Calu3 (cell line): ENCODE data around the gene SLC45A1. TPM values are rescaled to one million over a fixed set of nuclear protein-coding genes. Genes with fewer than 3 reads are reported as not detected.

Source experiments
- BruUV-seq: library from RNA; stranded (reverse); fragments of 400-500 nt; replicated peaks from 2 replicates; lab custom pipeline; 2021; lab: Mats Ljungman, UMichigan
- CTCF ChIA-PET: fragments of 300-600 bp; sonication (Branson Sonifier 250); formaldehyde crosslinking; loops from one replicate; lab custom pipeline; 2022; ENCODE audit warnings: antibody characterized with exemption; lab: Charles Lee
- DNase-seq: peaks from one replicate; pipeline ENCODE4 v3.0.0; 2022
- H3K27ac Mint-ChIP-seq: one replicate; pipeline ENCODE4 v1.8.0; 2022; ENCODE audit warnings: mixed read lengths; ENCODE audit not compliant: unreplicated experiment
- H3K27me3 Mint-ChIP-seq: one replicate; pipeline ENCODE4 v1.8.0; 2022; ENCODE audit warnings: mixed read lengths; ENCODE audit not compliant: unreplicated experiment
- H3K36me3 Mint-ChIP-seq: one replicate; pipeline ENCODE4 v1.8.0; 2022; ENCODE audit warnings: mild to moderate bottlenecking, moderate library complexity, mixed read lengths; ENCODE audit not compliant: insufficient read depth, unreplicated experiment
- H3K4me1 Mint-ChIP-seq: one replicate; pipeline ENCODE4 v1.8.0; 2022; ENCODE audit warnings: mild to moderate bottlenecking, low read depth, mixed read lengths; ENCODE audit not compliant: unreplicated experiment
- H3K4me3 Mint-ChIP-seq: one replicate; pipeline ENCODE4 v1.8.0; 2022; ENCODE audit warnings: mild to moderate bottlenecking, low read depth, moderate library complexity, mixed read lengths; ENCODE audit not compliant: unreplicated experiment
- H3K9me3 Mint-ChIP-seq: one replicate; pipeline ENCODE4 v1.8.0; 2022; ENCODE audit warnings: low read depth, mixed read lengths; ENCODE audit not compliant: unreplicated experiment
- CTCF ChIP-seq: fragments of 200-600 bp; IDR thresholded peaks from one replicate; pipeline ENCODE4 v1.8.0; 2022; ENCODE audit warnings: antibody characterized with exemption; ENCODE audit not compliant: unreplicated experiment
- intact Hi-C: fragments of 100-400 bp; cut with micrococcal nuclease; formaldehyde crosslinking; loops from one replicate; pipeline ENCODE4 v1.10.0; 2022; ENCODE audit not compliant: unreplicated experiment
- total RNA-seq: library from RNA; stranded (reverse); gene quantifications from 2 replicates; pipeline ENCODE4 v1.2.3, GENCODE V29; 2022

Gene SLC45A1
- total RNA-seq, 1 experiment from 2014 or later, result 0.73 TPM

GRCh38 chr1:8329439-8329838 lies 11.5 kb downstream of the SLC45A1 start:
- no peak for TF ChIP-seq CTCF
- BruUV-seq, result no TSS peak
- Mint-ChIP-seq H3K4me1 (no peaks in the 10 kb centered on the region), H3K9me3 (no peaks in the 10 kb centered on the region), H3K36me3 (no peaks in the 10 kb centered on the region), H3K27ac (no peak overlapping the region), H3K4me3 (no peak overlapping the region), H3K27me3 (no peaks in the 10 kb centered on the region)
- CTCF ChIA-PET, result no interaction called here
- intact Hi-C loops, result no loop called here
- no peak for DNase-seq

GRCh38 chr1:8329858-8330257 lies 11.9 kb downstream of the SLC45A1 start:
- Mint-ChIP-seq H3K9me3 (no peaks in the 10 kb centered on the region), H3K27ac (no peak overlapping the region), H3K27me3 (no peaks in the 10 kb centered on the region), H3K4me1 (no peaks in the 10 kb centered on the region), H3K36me3 (no peaks in the 10 kb centered on the region), H3K4me3 (no peak overlapping the region)
- intact Hi-C loops, result no loop called here
- TF ChIP-seq CTCF, result no peak
- CTCF ChIA-PET, result no interaction called here
- BruUV-seq, result no TSS peak
- no peak for DNase-seq

DNA sequence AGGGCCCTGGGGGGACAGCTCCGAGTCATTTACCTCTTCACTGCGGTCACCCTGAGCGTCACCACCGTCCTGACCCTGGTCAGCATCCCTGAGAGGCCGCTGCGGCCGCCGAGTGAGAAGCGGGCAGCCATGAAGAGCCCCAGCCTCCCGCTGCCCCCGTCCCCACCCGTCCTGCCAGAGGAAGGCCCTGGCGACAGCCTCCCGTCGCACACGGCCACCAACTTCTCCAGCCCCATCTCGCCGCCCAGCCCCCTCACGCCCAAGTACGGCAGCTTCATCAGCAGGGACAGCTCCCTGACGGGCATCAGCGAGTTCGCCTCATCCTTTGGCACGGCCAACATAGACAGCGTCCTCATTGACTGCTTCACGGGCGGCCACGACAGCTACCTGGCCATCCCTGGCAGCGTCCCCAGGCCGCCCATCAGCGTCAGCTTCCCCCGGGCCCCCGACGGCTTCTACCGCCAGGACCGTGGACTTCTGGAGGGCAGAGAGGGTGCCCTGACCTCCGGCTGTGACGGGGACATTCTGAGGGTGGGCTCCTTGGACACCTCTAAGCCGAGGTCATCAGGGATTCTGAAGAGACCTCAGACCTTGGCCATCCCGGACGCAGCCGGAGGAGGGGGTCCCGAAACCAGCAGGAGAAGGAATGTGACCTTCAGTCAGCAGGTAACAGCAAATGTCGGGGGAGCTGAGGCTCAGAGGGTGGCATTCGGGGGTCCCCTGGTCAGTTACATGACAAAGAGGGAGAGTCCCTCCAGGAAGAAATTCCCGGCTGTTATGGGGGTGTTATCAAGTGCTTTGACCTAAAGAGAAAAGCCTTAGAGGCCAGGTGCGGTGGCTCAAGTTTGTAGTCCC lies 12.6 kb downstream of the SLC45A1 start:
- Mint-ChIP-seq H3K9me3 (no peaks in the 10 kb centered on the region), H3K36me3 (no peaks in the 10 kb centered on the region), H3K4me3 (no peak overlapping the region), H3K27me3 (no peaks in the 10 kb centered on the region), H3K27ac (no peak overlapping the region), H3K4me1 (no peaks in the 10 kb centered on the region)
- no TSS peak for BruUV-seq
- DNase-seq, result no peak
- CTCF ChIA-PET, result no interaction called here
- no peak for TF ChIP-seq CTCF
- intact Hi-C loops, result no loop called here

- no peaks in the 10 kb centered on the region for H3K36me3 Mint-ChIP-seq
- intact Hi-C loops, result no loop called here
- H3K4me1 Mint-ChIP-seq, result no peaks in the 10 kb centered on the region
- H3K9me3 Mint-ChIP-seq, result no peaks in the 10 kb centered on the region
- BruUV-seq, result no TSS peak
- H3K27ac Mint-ChIP-seq, result no peak overlapping the region
- CTCF ChIA-PET, result no interaction called here
- H3K4me3 Mint-ChIP-seq, result no peak overlapping the region
- no peak for DNase-seq
- H3K27me3 Mint-ChIP-seq, result no peaks in the 10 kb centered on the region
- no peak for TF ChIP-seq CTCF
Observed at GRCh38 chr1:8332806-8333205, 14.9 kb downstream of the SLC45A1 start.
